ENCODE results near the gene PSTPIP1.

Gene PSTPIP1

GRCh38 chr15:77002954-77003912, 8.3 kb downstream of the PSTPIP1 start:
- no peak for ATAC-seq
- TF ChIP-seq ZFP3 (CRISPR knock-in tag; IDR thresholded peaks at IDR 0.05) (no peak), TOX (CRISPR knock-in tag; IDR thresholded peaks at IDR 0.05; ENCODE audit: borderline replicate concordance) (no peak), ESRRG (CRISPR knock-in tag; IDR thresholded peaks at IDR 0.05) (no peak), GLIS3 (CRISPR knock-in tag; IDR thresholded peaks at IDR 0.05) (no peak), ZC3H10 (CRISPR knock-in tag; IDR thresholded peaks at IDR 0.05) (no peak), ZFP30 (CRISPR knock-in tag; IDR thresholded peaks at IDR 0.05) (no peak), POU6F1 (CRISPR knock-in tag; IDR thresholded peaks at IDR 0.05; ENCODE audit: borderline replicate concordance, low read depth) (no peak), SNAI2 (CRISPR knock-in tag; IDR thresholded peaks at IDR 0.05) (no peak), CSDC2 (CRISPR knock-in tag; IDR thresholded peaks at IDR 0.05) (no peak), ISL1 (CRISPR knock-in tag; IDR thresholded peaks at IDR 0.05) (no peak), ZNF70 (CRISPR knock-in tag; IDR thresholded peaks at IDR 0.05) (no peak), OSR1 (CRISPR knock-in tag; IDR thresholded peaks at IDR 0.05) (no peak), TCF4 (CRISPR knock-in tag; IDR thresholded peaks at IDR 0.05; ENCODE audit: borderline replicate concordance) (no peak), PPARA (CRISPR knock-in tag; IDR thresholded peaks at IDR 0.05; ENCODE audit: borderline replicate concordance) (no peak)
- TF ChIP-seq, protein P1, sequence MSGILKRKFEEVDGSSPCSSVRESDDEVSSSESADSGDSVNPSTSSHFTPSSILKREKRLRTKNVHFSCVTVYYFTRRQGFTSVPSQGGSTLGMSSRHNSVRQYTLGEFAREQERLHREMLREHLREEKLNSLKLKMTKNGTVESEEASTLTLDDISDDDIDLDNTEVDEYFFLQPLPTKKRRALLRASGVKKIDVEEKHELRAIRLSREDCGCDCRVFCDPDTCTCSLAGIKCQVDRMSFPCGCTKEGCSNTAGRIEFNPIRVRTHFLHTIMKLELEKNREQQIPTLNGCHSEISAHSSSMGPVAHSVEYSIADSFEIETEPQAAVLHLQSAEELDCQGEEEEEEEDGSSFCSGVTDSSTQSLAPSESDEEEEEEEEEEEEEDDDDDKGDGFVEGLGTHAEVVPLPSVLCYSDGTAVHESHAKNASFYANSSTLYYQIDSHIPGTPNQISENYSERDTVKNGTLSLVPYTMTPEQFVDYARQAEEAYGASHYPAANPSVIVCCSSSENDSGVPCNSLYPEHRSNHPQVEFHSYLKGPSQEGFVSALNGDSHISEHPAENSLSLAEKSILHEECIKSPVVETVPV (CRISPR knock-in tag; IDR thresholded peaks at IDR 0.05) = no peak
- TF ChIP-seq, protein P2, sequence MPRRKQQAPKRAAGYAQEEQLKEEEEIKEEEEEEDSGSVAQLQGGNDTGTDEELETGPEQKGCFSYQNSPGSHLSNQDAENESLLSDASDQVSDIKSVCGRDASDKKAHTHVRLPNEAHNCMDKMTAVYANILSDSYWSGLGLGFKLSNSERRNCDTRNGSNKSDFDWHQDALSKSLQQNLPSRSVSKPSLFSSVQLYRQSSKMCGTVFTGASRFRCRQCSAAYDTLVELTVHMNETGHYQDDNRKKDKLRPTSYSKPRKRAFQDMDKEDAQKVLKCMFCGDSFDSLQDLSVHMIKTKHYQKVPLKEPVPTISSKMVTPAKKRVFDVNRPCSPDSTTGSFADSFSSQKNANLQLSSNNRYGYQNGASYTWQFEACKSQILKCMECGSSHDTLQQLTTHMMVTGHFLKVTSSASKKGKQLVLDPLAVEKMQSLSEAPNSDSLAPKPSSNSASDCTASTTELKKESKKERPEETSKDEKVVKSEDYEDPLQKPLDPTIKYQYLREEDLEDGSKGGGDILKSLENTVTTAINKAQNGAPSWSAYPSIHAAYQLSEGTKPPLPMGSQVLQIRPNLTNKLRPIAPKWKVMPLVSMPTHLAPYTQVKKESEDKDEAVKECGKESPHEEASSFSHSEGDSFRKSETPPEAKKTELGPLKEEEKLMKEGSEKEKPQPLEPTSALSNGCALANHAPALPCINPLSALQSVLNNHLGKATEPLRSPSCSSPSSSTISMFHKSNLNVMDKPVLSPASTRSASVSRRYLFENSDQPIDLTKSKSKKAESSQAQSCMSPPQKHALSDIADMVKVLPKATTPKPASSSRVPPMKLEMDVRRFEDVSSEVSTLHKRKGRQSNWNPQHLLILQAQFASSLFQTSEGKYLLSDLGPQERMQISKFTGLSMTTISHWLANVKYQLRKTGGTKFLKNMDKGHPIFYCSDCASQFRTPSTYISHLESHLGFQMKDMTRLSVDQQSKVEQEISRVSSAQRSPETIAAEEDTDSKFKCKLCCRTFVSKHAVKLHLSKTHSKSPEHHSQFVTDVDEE (CRISPR knock-in tag; IDR thresholded peaks at IDR 0.05) = no peak
- TF ChIP-seq, protein P3, sequence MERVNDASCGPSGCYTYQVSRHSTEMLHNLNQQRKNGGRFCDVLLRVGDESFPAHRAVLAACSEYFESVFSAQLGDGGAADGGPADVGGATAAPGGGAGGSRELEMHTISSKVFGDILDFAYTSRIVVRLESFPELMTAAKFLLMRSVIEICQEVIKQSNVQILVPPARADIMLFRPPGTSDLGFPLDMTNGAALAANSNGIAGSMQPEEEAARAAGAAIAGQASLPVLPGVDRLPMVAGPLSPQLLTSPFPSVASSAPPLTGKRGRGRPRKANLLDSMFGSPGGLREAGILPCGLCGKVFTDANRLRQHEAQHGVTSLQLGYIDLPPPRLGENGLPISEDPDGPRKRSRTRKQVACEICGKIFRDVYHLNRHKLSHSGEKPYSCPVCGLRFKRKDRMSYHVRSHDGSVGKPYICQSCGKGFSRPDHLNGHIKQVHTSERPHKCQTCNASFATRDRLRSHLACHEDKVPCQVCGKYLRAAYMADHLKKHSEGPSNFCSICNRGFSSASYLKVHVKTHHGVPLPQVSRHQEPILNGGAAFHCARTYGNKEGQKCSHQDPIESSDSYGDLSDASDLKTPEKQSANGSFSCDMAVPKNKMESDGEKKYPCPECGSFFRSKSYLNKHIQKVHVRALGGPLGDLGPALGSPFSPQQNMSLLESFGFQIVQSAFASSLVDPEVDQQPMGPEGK (CRISPR knock-in tag; IDR thresholded peaks at IDR 0.05; ENCODE audit: borderline replicate concordance) = no peak
- TF ChIP-seq, protein P4, sequence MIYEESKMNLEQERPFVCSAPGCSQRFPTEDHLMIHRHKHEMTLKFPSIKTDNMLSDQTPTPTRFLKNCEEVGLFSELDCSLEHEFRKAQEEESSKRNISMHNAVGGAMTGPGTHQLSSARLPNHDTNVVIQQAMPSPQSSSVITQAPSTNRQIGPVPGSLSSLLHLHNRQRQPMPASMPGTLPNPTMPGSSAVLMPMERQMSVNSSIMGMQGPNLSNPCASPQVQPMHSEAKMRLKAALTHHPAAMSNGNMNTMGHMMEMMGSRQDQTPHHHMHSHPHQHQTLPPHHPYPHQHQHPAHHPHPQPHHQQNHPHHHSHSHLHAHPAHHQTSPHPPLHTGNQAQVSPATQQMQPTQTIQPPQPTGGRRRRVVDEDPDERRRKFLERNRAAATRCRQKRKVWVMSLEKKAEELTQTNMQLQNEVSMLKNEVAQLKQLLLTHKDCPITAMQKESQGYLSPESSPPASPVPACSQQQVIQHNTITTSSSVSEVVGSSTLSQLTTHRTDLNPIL (CRISPR knock-in tag; IDR thresholded peaks at IDR 0.05; ENCODE audit: low read depth) = no peak

GRCh38 chr15:77004189-77004588, 9.3 kb downstream of the PSTPIP1 start:
- no peak for ATAC-seq
- TF ChIP-seq OSR1 (CRISPR knock-in tag; IDR thresholded peaks at IDR 0.05) (no peak), ZNF70 (CRISPR knock-in tag; IDR thresholded peaks at IDR 0.05) (no peak), ZFP3 (CRISPR knock-in tag; IDR thresholded peaks at IDR 0.05) (no peak), ZNF8 (CRISPR knock-in tag; IDR thresholded peaks at IDR 0.05) (no peak), ZFP30 (CRISPR knock-in tag; IDR thresholded peaks at IDR 0.05) (no peak), ZC3H10 (CRISPR knock-in tag; IDR thresholded peaks at IDR 0.05) (no peak), PPARA (CRISPR knock-in tag; IDR thresholded peaks at IDR 0.05; ENCODE audit: borderline replicate concordance) (no peak), ISL1 (CRISPR knock-in tag; IDR thresholded peaks at IDR 0.05) (no peak), RARB (CRISPR knock-in tag; IDR thresholded peaks at IDR 0.05) (no peak), ARNTL (CRISPR knock-in tag; IDR thresholded peaks at IDR 0.05; ENCODE audit: borderline replicate concordance, low read depth) (no peak), SNAI2 (CRISPR knock-in tag; IDR thresholded peaks at IDR 0.05) (no peak), GLIS3 (CRISPR knock-in tag; IDR thresholded peaks at IDR 0.05) (no peak), ESRRG (CRISPR knock-in tag; IDR thresholded peaks at IDR 0.05) (no peak)
- TF ChIP-seq, protein P2 (CRISPR knock-in tag; IDR thresholded peaks at IDR 0.05) = no peak
- TF ChIP-seq, protein P3 (CRISPR knock-in tag; IDR thresholded peaks at IDR 0.05; ENCODE audit: borderline replicate concordance) = no peak
- TF ChIP-seq, protein P4 (CRISPR knock-in tag; IDR thresholded peaks at IDR 0.05; ENCODE audit: low read depth) = no peak

Data from SK-N-SH treated with all-trans-retinoic acid at 6 μM for 48 hours (cell line).